Sciatic nerve (tissue), 2 donors: ENCODE measurements around the gene RXFP4. TPM values are rescaled to one million over a fixed set of nuclear protein-coding genes. Genes with fewer than 3 reads are reported as not detected.
"Not testable (repeated sequence)": the region's sequence is repeated elsewhere in the genome, so short reads cannot be mapped to it uniquely, and the experiment has no call there.

Experiments used
- ATAC-seq: fragments of 200-7000 bp; cut with Tn5 transposase; one replicate; pipeline ENCODE4 v1.9.1; 2020; ENCODE audit warnings: mild to moderate bottlenecking, moderate library complexity
- DNase-seq: peaks from one replicate; pipeline ENCODE4 v3.0.0-alpha.2; 2020; ENCODE audit warnings: low spot score
- intact Hi-C: fragments of 100-400 bp; cut with DNase I; formaldehyde crosslinking; loops from one replicate; pipeline ENCODE4 v1.14.2; 2022
- total RNA-seq: library from RNA; stranded (reverse); fragmentation: NEBNext Ultra II Directional; extraction: Animal tissue kit (Norgen Biotek cat#: 25700); gene quantifications from one replicate; pipeline ENCODE4 v1.2.1, GENCODE V29; 2021
- donor health status: DM: no; HTN: no; CAD: no.
- donor health status: DM: no; HTN: no; CAD: no.

RXFP4 gene
- total RNA-seq, 1 donor from 2014 or later: not detected

DNA sequence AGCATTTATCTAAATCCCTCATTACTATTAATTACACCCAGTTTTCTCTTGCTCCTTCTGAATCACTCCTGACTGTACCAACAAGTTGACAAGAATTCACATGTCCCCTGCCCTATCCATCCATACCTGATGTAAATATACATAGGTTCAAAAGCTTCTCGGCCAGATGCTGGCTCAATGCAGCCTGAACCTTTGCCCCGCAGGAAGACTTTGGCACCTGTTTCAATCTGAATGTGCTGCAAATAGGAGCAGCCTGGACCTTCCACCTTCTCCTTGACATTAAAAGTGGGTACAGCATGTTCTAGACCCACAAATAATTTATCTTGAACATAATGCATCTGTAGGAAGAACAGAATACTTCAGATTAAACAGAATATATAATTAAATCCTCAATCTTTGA lies 15.9 kb upstream of the RXFP4 start:
- DNase-seq (no peak), ATAC-seq (no peak)
- intact Hi-C loops: no loop called here

DNA sequence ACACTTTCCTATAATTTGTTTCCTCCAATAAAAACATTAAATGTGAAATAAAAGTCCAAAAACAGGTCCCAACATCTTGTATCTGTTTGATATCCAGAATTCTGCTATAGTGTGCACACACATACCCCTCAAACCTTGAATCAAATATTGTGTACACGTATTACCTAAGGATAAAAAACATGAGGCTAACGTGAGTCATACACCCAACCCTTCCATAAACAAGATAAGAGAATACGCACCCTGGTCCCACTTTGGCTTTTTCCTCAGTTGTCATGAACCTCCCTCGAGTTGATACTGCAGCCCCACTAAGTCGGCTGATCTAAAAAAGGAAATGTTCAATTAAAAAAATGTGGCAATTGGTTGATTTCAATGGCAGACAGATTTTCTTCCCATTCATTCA lies 12.4 kb upstream of the RXFP4 start:
- intact Hi-C loops: no loop called here
- ATAC-seq: no peak
- DNase-seq: no peak

DNA sequence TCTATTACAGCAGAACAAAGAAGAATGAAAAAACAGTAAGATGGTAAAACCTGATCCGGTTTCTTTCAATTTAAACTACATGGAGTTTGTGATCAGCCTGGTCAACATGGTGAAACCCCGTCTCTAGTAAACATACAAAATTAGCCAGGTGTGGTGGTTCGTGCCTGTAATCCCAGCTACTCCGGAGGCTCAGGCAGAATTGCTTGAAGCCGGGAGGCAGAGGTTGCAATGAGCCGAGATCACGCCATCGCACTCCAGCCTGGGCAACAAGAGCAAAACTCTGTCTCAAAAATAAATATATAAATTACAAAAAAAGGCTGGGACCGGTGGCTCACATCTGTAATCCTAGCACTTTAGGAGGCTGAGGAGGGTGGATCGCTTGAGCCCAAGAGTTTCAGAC lies 10.7 kb upstream of the RXFP4 start:
- intact Hi-C loops, ATAC-seq, DNase-seq: not testable (repeated sequence)

DNA sequence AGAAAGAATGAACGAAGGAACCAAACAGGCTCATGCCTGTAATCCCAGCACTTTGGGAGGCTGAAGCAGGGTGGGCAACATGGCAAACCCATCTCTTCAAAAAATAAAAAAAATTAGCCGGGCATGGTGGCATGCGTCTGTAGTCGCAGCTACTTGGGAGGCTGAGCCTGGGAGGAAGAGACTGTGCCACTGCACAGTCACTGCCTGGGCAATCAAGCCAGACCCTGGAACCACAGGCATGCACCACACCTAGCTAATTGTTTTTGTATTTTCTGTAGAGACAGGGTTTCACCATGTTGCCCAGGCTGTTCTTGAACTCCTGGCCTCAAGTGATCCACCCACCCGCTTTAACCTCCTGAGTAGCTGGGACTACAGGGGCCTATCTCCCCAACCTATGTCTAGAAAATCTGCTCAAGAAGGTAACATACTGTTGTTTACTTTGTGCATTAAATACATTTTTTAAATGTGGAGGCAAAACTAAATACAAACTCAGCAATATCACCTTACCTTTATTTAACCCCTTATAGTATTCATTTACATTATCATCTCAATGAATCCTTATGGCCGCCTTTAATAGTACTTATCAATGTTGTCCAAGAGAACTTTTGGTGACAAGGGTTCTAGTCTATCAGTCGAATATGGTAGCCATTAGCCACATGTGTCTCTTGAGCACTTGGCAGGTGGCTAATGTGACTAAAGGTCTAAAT lies 10.0 kb upstream of the RXFP4 start:
- intact Hi-C loops: no loop called here
- DNase-seq: no peak

DNA sequence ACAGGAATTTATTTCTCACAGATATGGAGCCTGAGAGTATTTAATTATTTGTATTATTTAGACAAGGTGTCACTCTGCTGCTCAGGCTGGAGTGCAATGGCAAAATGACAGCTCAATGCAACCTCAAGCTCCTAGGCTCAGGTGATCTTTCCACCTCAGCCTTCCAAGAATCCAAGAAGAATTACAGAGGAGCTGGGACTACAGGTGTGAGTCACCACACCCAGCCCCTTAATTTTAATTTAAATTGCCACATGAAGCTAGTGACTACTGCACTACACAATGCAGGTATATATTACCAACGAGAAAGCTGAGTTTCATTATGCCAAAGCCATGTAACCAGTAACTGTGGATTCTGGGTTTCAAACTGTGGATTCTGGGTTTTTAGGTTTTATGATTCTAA lies 9.4 kb upstream of the RXFP4 start:
- ATAC-seq: no peak
- intact Hi-C loops: no loop called here

More for the DNA sequence above, 10.0 kb upstream of the RXFP4 start:
- no peak for ATAC-seq

DNA sequence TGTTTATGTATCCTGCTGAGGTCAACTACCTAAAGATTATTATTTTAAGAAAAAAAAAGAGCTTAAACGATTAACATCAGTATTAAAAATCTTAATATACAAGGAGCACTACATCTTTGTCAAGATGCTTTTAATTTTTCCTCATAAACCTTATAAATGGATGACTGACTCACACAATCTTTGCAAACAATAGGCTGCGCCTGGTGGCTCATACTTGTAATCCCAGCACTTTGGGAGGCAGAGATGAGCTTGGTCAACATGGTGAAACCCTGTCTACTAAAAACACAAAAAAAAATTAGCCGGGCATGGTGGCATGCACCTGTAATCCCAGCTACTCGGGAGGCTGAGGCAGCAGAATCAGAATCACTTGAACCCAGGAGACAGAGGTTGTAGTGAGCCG lies 9.0 kb upstream of the RXFP4 start:
- no peak for DNase-seq
- ATAC-seq: no peak
- intact Hi-C loops: no loop called here

More for the DNA sequence above, 9.4 kb upstream of the RXFP4 start:
- DNase-seq: no peak

DNA sequence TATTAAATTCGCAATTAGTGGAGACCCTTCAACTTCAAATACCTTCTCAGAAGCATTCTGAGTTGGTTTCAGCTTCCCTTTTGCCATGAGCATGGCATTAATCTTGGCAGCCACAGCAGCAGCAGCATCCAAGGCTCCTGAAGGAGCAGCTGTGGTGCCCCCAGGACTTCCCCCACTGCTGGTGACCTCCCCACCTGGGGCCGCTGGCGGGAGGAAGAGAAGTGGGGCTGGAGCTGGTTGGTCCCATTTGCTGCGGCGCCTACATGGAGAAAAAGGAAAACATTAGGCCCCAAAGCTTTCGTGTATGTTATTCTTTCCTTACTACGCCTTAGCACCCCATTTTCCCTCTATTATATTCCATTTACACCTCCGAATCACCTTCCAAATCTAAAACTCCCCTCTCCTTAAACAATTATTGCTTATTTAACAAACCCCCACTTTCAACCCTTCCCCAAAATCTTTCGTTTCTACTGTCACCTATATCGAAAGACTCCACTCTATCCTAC lies 7.8 kb upstream of the RXFP4 start:
- intact Hi-C loops: no loop called here
- no peak for DNase-seq
- ATAC-seq: no peak

DNA sequence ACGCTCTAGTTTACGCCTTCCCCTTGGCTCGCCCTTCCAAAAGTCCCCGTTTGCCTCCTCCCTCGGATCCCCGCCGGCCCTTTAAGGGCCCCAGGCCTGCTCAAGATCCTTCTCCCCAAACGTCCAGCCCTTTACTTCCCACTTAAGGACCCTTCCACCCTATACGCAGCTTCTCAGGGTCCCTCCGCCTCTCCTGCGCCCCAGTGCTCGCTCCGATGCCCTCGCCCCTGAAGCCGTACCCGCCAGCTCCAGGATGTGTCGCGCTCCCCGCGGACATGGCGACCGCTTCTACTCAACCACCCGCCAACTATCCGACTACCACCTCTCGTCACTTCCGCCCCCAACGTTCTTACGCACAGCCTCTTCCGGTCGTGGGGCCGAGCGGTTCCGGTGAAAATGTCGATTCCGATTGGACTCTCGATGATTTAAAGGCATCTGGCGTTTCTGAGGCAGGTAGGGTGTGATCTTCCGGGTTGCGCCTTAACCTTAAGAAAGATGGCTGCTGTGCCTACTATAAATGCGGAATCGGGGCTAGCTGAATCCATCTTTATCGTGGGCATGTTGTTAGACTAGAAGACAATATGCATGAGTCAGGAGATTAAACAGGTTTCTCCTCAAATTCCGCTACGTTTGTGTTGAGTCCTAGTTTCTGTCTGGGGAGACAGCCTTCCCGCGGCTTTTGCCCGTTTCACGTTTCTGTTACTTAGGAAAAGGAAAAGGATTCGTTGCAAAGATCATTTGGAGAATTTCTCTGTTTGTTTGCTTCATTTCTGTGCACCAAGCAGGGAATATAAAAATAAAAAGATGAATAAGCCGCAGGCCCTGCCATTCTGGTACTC lies 7.1 kb upstream of the RXFP4 start, which contains the start of gene KHDC4:
KHDC4 (minus strand) TSS at position 317 of the 839 bp plus-strand sequence; CDS start at position 277, 40 bp downstream.
- intact Hi-C loops: no loop called here
- peak; percentile 98 for ATAC-seq
- DNase-seq: peak; percentile 96

DNA sequence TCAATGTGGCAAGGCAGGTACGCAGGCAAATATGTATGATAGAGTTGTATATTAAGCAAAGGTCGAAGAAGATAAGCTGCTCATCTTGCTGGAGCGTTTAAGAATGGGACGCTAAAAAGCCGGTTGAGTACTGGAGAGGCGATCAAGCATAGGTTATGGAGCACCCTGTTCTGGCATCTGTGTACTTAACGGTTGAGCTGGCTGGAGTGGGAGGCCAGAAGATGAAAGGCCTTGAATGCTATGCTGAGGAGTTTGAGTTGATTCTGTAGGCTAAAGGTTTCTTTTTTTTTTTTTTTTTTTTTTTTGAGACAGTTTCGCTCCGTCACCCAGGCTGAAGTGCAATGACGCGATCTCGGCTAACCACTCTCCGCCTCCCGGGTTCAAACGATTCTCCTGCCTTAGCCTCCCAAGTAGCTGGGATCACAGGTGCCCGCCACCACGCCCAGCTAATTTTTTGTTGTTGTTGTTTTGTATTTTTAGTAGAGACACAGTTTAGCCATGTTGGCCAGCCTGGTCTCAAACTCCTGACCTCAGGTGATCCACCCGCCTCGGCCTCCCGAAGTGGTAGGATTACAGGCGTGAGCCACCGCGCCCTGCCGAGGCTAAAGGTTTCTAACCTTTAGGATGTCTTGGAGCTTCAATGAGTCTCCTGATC lies 6.4 kb upstream of the RXFP4 start:
- intact Hi-C loops: no loop called here
- DNase-seq (no peak), ATAC-seq (no peak)

DNA sequence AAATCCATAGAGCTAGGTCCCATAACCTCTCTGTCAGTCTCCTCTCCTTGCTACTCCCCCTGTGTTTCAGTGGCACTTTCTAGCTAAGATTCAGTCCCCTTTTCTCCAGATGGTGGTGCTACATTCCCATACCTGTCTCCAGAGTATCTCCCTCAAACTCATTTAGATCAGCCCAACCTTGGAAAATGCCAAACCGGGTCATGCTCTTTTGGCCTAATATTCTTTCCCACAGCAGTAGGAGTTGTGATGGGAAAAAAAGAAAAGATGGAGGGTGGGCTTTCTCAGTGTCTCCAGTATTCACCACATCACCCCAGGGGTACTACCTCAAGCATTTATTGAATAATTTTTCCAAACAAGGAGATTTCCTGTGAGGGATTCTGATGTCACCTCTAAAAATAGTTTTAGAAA lies 3.2 kb upstream of the RXFP4 start:
- ATAC-seq: peak; percentile 32

DNA sequence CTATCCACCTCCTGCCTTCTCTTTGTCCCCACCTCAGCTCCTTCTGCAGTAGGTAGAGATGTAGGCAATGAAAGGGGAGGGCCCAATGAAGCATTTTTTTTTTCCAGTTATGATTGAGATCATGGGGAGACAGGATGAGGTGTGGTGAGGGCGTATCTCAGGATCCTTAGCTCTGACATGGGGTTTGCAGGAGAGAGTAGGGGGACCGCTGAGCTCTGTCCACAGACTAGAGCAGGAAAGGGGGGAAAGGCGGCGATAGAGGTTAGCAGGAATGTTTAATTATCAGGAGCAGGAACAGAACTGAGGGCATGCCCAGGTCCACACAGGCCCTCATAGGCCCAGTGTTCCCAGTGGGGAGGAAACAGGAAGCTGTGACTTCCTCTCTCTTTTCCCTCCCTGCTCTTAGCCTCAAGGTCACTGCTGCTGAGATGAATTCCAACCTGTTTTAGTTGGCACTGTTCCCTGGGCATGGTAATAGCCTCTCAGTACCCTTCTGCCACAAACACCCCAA lies 901 bp upstream of the RXFP4 start:
- ATAC-seq (peak; percentile 41), DNase-seq (no peak)
- intact Hi-C loops: loop anchor here (10.0 kb wide), 1 partner anchor 54 kb away; no protein-coding TSS in a partner anchor

More for the DNA sequence above, 3.2 kb upstream of the RXFP4 start:
- intact Hi-C loops: no loop called here
- DNase-seq: no peak

DNA sequence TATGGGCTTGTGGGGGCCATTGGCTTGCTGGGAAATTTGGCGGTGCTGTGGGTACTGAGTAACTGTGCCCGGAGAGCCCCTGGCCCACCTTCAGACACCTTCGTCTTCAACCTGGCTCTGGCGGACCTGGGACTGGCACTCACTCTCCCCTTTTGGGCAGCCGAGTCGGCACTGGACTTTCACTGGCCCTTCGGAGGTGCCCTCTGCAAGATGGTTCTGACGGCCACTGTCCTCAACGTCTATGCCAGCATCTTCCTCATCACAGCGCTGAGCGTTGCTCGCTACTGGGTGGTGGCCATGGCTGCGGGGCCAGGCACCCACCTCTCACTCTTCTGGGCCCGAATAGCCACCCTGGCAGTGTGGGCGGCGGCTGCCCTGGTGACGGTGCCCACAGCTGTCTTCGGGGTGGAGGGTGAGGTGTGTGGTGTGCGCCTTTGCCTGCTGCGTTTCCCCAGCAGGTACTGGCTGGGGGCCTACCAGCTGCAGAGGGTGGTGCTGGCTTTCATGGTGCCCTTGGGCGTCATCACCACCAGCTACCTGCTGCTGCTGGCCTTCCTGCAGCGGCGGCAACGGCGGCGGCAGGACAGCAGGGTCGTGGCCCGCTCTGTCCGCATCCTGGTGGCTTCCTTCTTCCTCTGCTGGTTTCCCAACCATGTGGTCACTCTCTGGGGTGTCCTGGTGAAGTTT lies 550 bp downstream of the RXFP4 start:
- intact Hi-C loops: loop anchor here (10.0 kb wide), 1 partner anchor 53 kb away; no protein-coding TSS in a partner anchor
- ATAC-seq: no peak
- DNase-seq: no peak

DNA sequence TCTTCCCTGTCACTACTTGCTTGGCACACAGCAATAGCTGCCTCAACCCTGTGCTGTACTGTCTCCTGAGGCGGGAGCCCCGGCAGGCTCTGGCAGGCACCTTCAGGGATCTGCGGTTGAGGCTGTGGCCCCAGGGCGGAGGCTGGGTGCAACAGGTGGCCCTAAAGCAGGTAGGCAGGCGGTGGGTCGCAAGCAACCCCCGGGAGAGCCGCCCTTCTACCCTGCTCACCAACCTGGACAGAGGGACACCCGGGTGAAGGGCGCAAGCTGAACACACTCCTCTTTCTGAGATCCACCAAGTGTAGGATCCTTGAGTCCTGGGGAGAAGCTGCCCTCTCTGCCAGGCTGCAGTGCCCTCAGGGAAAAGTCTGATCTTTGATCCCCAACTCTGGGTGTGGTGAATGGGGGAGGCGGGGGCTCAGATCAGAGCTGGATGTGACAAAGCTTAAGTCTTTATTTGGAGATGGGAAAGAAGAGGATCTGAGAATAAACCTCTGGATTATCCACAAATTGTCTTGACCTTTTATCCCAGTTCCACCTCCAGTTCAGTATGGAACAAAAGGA lies 1.2 kb downstream of the RXFP4 start:
- ATAC-seq (no peak), DNase-seq (no peak)
- intact Hi-C loops: loop anchor here (10.0 kb wide), 1 partner anchor 52 kb away; no protein-coding TSS in a partner anchor

DNA sequence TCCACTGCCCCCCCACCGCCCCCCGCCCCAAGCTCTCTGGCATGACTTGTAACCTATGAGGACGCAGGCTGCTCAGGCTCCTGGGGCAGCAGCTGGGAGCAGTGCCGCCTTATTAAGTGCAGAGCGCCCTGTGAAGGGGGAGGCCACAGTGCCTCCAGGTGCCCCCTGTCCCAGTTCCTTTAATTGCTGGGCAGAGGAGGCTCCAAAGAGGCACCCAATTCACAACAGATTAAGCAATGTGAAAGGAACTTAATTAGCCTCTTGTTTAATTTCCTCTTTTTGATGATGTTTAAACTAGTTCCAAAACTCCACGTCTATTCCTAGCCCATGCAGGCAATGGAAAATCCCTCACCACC lies 3.0 kb downstream of the RXFP4 start:
- DNase-seq (no peak), ATAC-seq (no peak)
- intact Hi-C loops: loop anchor here (10.0 kb wide), 1 partner anchor 50 kb away; no protein-coding TSS in a partner anchor

DNA sequence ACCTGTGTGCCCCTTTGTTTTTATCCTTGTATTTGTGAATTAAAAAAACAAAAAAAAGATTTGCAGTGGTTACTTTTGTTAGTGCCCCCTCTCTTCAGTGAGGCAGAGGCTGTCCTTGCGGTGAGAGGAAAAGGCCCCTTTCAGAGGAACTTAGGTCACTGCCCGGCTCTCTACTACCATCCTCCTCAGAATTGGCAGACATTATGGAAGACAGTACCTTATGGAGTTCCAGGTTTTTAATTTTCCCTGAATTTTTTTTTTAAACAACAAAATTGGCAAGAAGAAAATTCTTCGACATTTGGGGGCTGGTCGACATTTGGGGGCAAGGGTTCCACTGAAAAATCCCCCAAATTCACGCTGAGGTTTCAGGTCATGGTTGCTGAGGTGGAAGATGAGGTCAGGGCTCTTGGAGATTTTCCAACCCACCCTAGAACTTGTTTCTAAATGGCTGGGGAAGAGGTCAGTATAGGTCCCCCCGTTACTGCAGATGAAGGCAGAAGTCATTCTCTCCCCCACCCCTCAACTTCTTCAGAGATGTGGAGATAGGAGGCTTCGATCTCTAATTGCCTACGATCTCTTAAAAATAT lies 5.3 kb downstream of the RXFP4 start:
- DNase-seq: no peak
- ATAC-seq: no peak
- intact Hi-C loops: loop anchor here (10.0 kb wide), 1 partner anchor 48 kb away; no protein-coding TSS in a partner anchor

DNA sequence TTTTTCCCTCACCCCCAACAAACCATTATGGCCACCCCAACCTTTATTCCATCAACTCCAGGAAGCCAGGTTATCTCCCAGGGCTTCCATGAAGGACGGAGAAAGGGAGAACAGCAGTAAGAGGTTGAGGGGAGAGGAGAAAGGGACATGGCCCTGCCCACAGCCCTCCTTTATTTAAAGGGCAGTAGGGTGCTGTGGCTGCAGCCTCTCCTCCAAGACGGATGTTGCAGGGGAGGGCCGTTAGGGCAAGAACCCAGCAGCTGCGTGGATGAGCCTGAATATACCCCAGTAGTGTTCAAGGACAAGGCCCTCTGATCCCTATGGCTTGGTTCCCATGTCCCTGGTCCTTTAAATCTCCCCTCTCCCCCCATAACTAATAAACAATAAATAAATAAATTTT lies 5.9 kb downstream of the RXFP4 start:
- ATAC-seq (no peak), DNase-seq (no peak)
- intact Hi-C loops: loop anchor here (10.0 kb wide), 1 partner anchor 48 kb away; no protein-coding TSS in a partner anchor

DNA sequence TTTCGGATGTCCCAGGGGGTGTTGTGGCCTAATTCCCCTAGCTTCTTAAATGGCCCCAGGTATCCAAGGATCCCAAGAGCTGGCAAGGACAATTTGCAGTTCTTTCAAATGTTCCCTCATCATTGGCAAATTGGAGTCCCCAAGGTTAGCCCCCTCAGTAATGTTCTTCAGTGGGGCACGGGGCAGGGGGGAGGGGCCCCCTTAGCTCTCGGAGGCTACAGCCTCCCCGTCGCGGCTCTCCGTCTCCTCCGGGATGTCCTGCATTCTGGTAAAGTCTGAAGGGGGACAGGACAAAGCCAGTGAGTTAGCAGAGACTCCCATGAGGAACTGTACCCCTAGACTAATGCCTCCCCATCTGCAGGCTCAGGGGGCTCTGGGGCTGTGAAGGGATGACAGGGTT lies 6.3 kb downstream of the RXFP4 start:
- intact Hi-C loops: loop anchor here (10.0 kb wide), 1 partner anchor 47 kb away; no protein-coding TSS in a partner anchor
- DNase-seq (no peak), ATAC-seq (no peak)

DNA sequence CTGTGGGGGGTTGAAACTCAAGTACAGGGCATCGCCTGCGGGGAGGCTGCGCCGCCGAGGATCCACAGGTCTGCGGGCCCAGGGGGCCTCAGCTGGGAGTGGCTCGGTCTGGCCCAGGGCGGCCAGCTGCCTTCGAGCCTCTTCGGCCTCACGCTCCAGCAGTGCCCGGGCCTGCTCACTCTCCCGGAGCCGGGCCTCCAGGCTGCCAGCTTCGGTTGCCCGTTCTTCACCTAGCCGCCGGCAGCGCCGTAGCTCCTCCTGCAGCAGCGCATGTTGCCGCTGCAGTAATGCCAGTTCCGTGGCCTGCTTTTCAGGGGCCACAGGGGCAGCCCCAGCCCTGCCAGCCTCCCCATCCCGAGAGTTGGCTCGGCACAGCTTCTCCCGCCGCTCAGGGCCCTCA lies 9.4 kb downstream of the RXFP4 start:
- DNase-seq: no peak
- ATAC-seq: no peak
- intact Hi-C loops: no loop called here
